IMR-90 (cell line): ENCODE data around the gene DNASE2B. TPM values are rescaled to one million over a fixed set of nuclear protein-coding genes. Genes with fewer than 3 reads are reported as not detected.

Experiments used
- ATAC-seq: fragments of 200-7000 bp; cut with Tn5 transposase; 2 replicates; pipeline ENCODE4 v1.9.1; 2020; ENCODE audit warnings: low read depth, mild to moderate bottlenecking, moderate library complexity
- BruUV-seq: library from RNA; stranded (reverse); fragments of 400-500 nt; replicated peaks from 2 replicates; lab custom pipeline; 2021; lab: Mats Ljungman, UMichigan
- CTCF ChIA-PET: fragments of 300-600 bp; formaldehyde crosslinking; extraction: SDS; loops from one replicate; lab custom pipeline; 2021; ENCODE audit warnings: antibody characterized with exemption; lab: Yijun Ruan, JAX
- POLR2A ChIA-PET: fragments of 300-600 bp; sonication (Branson Sonifier 250); formaldehyde crosslinking; loops from one replicate; lab custom pipeline; 2022; ENCODE audit warnings: antibody characterized with exemption; ENCODE audit not compliant: unreplicated experiment; lab: Charles Lee
- DNase-seq: peaks from one replicate; pipeline ENCODE4 v3.0.0; 2013
- H2AFZ ChIP-seq: replicated peaks from 2 replicates; pipeline ENCODE3; 2013; ENCODE audit warnings: low read length, mild to moderate bottlenecking; ENCODE audit not compliant: poor library complexity
- H2AK5ac ChIP-seq: 2 replicates; pipeline ENCODE4 v1.6.1; 2013; ENCODE audit warnings: low read depth, low read length, inconsistent platforms
- H2AK9ac ChIP-seq: replicated peaks from 2 replicates; pipeline ENCODE3; 2013; ENCODE audit warnings: mild to moderate bottlenecking, low read depth, low read length, moderate library complexity; ENCODE audit not compliant: poor library complexity
- H2BK120ac ChIP-seq: 2 replicates; pipeline ENCODE4 v1.6.1; 2013; ENCODE audit warnings: low read depth, low read length, inconsistent platforms
- H2BK15ac ChIP-seq: 3 replicates; pipeline ENCODE4 v1.6.1; 2013; ENCODE audit warnings: low read depth, low read length, inconsistent platforms
- H2BK20ac ChIP-seq: 2 replicates; pipeline ENCODE4 v1.6.1; 2013; ENCODE audit warnings: low read depth, mild to moderate bottlenecking, inconsistent platforms, low read length, moderate library complexity
- H2BK5ac ChIP-seq: 2 replicates; pipeline ENCODE4 v1.6.1; 2013; ENCODE audit warnings: mild to moderate bottlenecking, low read depth, low read length, inconsistent platforms; ENCODE audit not compliant: poor library complexity, severe bottlenecking
- H3K14ac ChIP-seq: replicated peaks from 2 replicates; pipeline ENCODE4 v1.6.1; 2013; ENCODE audit warnings: low read depth, low read length, inconsistent platforms
- H3K18ac ChIP-seq: 2 replicates; pipeline ENCODE4 v1.6.1; 2013; ENCODE audit warnings: low read depth, low read length, control low read depth
- H3K23ac ChIP-seq: 2 replicates; pipeline ENCODE4 v1.6.1; 2013; ENCODE audit warnings: low read depth, low read length, inconsistent platforms
- H3K27ac ChIP-seq: 2 replicates; pipeline ENCODE4 v1.5.1; 2013; ENCODE audit warnings: mild to moderate bottlenecking, control low read depth, low read length; ENCODE audit not compliant: insufficient read depth
- H3K27me3 ChIP-seq: 2 replicates; pipeline ENCODE4 v1.6.1; 2013; ENCODE audit warnings: low read length; ENCODE audit not compliant: control insufficient read depth, insufficient read depth
- H3K36me3 ChIP-seq: 2 replicates; pipeline ENCODE4 v1.6.1; 2013; ENCODE audit warnings: low read length, mixed read lengths; ENCODE audit not compliant: control insufficient read depth, insufficient read depth
- H3K4ac ChIP-seq: 2 replicates; pipeline ENCODE4 v1.6.1; 2013; ENCODE audit warnings: low read depth, low read length, inconsistent platforms
- H3K4me1 ChIP-seq: 2 replicates; pipeline ENCODE4 v1.6.1; 2013; ENCODE audit warnings: low read length, mixed read lengths; ENCODE audit not compliant: control insufficient read depth, insufficient read depth
- H3K4me2 ChIP-seq: 2 replicates; pipeline ENCODE4 v1.6.1; 2013; ENCODE audit warnings: low read depth, mild to moderate bottlenecking, control low read depth, low read length, moderate library complexity
- H3K4me3 ChIP-seq: 2 replicates; pipeline ENCODE4 v1.5.1; 2013; ENCODE audit warnings: low read depth, mild to moderate bottlenecking, control low read depth, low read length, moderate library complexity; ENCODE audit not compliant: insufficient read depth
- H3K56ac ChIP-seq: 2 replicates; pipeline ENCODE4 v1.6.1; 2013; ENCODE audit warnings: low read length, inconsistent platforms; ENCODE audit not compliant: insufficient read depth; ENCODE audit errors: extremely low read depth
- H3K79me1 ChIP-seq, 2 experiments: 2 replicates each; pipeline ENCODE4 v1.6.1; 2013; ENCODE audit warnings: low read length in 2 of 2, inconsistent platforms in 1 of 2, low read depth in 1 of 2
- H3K9ac ChIP-seq: 2 replicates; pipeline ENCODE4 v1.6.1; 2013; ENCODE audit warnings: low read depth, low read length, control low read depth
- H3K9me1 ChIP-seq: 2 replicates; pipeline ENCODE4 v1.6.1; 2013; ENCODE audit warnings: low read length, inconsistent platforms; ENCODE audit not compliant: insufficient read depth
- H3K9me3 ChIP-seq: 2 replicates; pipeline ENCODE4 v1.6.1; 2013; ENCODE audit warnings: low read length; ENCODE audit not compliant: control insufficient read depth, insufficient read depth
- H4K20me1 ChIP-seq: 2 replicates; pipeline ENCODE4 v1.6.1; 2013; ENCODE audit warnings: low read length, inconsistent platforms; ENCODE audit not compliant: insufficient read depth
- H4K5ac ChIP-seq: 2 replicates; pipeline ENCODE4 v1.6.1; 2013; ENCODE audit warnings: mild to moderate bottlenecking, low read depth, low read length, control low read depth
- H4K8ac ChIP-seq, 2 experiments: 2 replicates each; pipeline ENCODE4 v1.6.1; 2013; ENCODE audit warnings: low read depth in 2 of 2, low read length in 2 of 2, control low read depth in 1 of 2, inconsistent platforms in 1 of 2
- H4K91ac ChIP-seq: 2 replicates; pipeline ENCODE4 v1.6.1; 2013; ENCODE audit warnings: low read depth, low read length, inconsistent platforms; ENCODE audit not compliant: insufficient read depth
- BHLHE40 ChIP-seq: fragments of 150-350 bp; IDR thresholded peaks from 2 replicates; pipeline ENCODE4 v1.6.1; 2016; ENCODE audit warnings: mild to moderate bottlenecking, low read depth, low read length
- CEBPB ChIP-seq: IDR thresholded peaks from 2 replicates; pipeline ENCODE4 v1.6.1; 2012; ENCODE audit warnings: low read depth, low read length, improper control_type of control experiment
- CHD1 ChIP-seq: IDR thresholded peaks from 2 replicates; pipeline ENCODE4 v1.6.1; 2012; ENCODE audit warnings: low read depth, low read length, improper control_type of control experiment
- CTCF ChIP-seq: conservative IDR thresholded peaks from 2 replicates; pipeline ENCODE4 v1.5.1; 2012; ENCODE audit warnings: mild to moderate bottlenecking, low read depth, low read length, improper control_type of control experiment
- ELK1 ChIP-seq: fragments of 150-350 bp; IDR thresholded peaks from 2 replicates; pipeline ENCODE4 v1.6.1; 2016; ENCODE audit warnings: low read depth, mild to moderate bottlenecking, low read length, moderate library complexity, borderline replicate concordance
- FOS ChIP-seq: fragments of 150-350 bp; IDR thresholded peaks from 2 replicates; pipeline ENCODE4 v1.6.1; 2016; ENCODE audit warnings: low read depth, low read length
- MAZ ChIP-seq: IDR thresholded peaks from 2 replicates; pipeline ENCODE4 v1.6.1; 2012; ENCODE audit warnings: low read depth, mild to moderate bottlenecking, low read length, improper control_type of control experiment, moderate library complexity, borderline replicate concordance
- NFE2L2 ChIP-seq: fragments of 150-350 bp; IDR thresholded peaks from 2 replicates; pipeline ENCODE4 v1.6.1; 2016; ENCODE audit warnings: low read depth, mild to moderate bottlenecking, low read length
- POLR2A ChIP-seq: IDR thresholded peaks from 2 replicates; pipeline ENCODE4 v1.6.1; 2012; ENCODE audit warnings: mild to moderate bottlenecking, low read depth, low read length
- RAD21 ChIP-seq: IDR thresholded peaks from 2 replicates; pipeline ENCODE4 v1.6.1; 2012; ENCODE audit warnings: low read length, improper control_type of control experiment
- RFX5 ChIP-seq: IDR thresholded peaks from 2 replicates; pipeline ENCODE4 v1.8.0; 2012; ENCODE audit warnings: low read depth, mild to moderate bottlenecking, low read length, moderate library complexity
- SMC3 ChIP-seq: fragments of 150-350 bp; IDR thresholded peaks from 2 replicates; pipeline ENCODE4 v1.6.1; 2016; ENCODE audit warnings: low read depth, mild to moderate bottlenecking, antibody characterized with exemption, low read length, moderate library complexity
- USF2 ChIP-seq: fragments of 150-350 bp; IDR thresholded peaks from 2 replicates; pipeline ENCODE4 v1.6.1; 2017; ENCODE audit warnings: mild to moderate bottlenecking, antibody characterized with exemption, low read length, low read depth
- WGBS, 2 experiments: methylation state at CpG; one replicate each; pipeline versions ENCODE4 v1.1.5 to v1.1.7; 2013; ENCODE audit warnings: missing lambda C conversion rate in 2 of 2; ENCODE audit not compliant: insufficient read length in 1 of 2; ENCODE audit errors: extremely low coverage in 2 of 2; 5-methylcytosine and 5-hydroxymethylcytosine counted together
- dilution Hi-C: fragments of 300-500 bp; cut with HindIII; formaldehyde crosslinking; loops from one replicate; pipeline ENCODE4 v1.14.3; 2018; ENCODE audit warnings: low sequenced_read_pairs; ENCODE audit not compliant: unreplicated experiment
- in situ Hi-C: fragments of 300-500 bp; cut with MboI; formaldehyde crosslinking; loops from 3 replicates; pipeline ENCODE4 v1.14.3; 2019; ENCODE audit warnings: low sequenced_read_pairs, inconsistent platforms, mixed read lengths
- intact Hi-C: fragments of 100-400 bp; cut with micrococcal nuclease; formaldehyde crosslinking; loops from 2 replicates; pipeline ENCODE4 v1.10.0; 2022
- polyA plus RNA-seq, 3 experiments: library from polyadenylated mRNA; depleted of rRNA; stranded (reverse); fragments of >200 nt; gene quantifications; 2 replicates each; pipeline ENCODE4 v1.2.3, GENCODE V29; 2012; ENCODE audit warnings: low replicate concordance in 1 of 3
- total RNA-seq: library from RNA; depleted of rRNA; stranded (reverse); fragments of >200 nt; gene quantifications from 2 replicates; pipeline ENCODE4 v1.2.3, GENCODE V29; 2012

Gene DNASE2B
- total and polyA plus RNA-seq, 2 of the 4 experiments (the other 2 are of a cell fraction) = not detected

GRCh38 chr1:84379138-84379916, 19.0 kb upstream of the DNASE2B start:
- Histone ChIP-seq H3K4me2 (peak overlapping the region; percentile 39; the same call in 1 of the 2 replicates), H4K91ac (peak overlapping the region; percentile 30; the same call in 1 of the 2 replicates), H3K14ac (peak overlapping the region; percentile 24; the same call in 1 of the 2 replicates), H2BK20ac (0 out of 2 replicates have a peak overlapping the region, but pooled peaks have one; percentile 16), H3K4me1 (peaks cover 20% of the 10 kb centered on the region), H3K27ac (no peak overlapping the region), H3K23ac (0 out of 2 replicates have a peak overlapping the region, but pooled peaks have one; percentile 7), H3K4me3 (no peak overlapping the region), H3K56ac (no peak overlapping the region), H2AK5ac (no peak overlapping the region), H4K5ac (peak overlapping the region; percentile 6; the same call in 1 of the 2 replicates), H3K27me3 (no peaks in the 10 kb centered on the region), H2BK5ac (peak overlapping the region; percentile 65), H4K8ac (peak overlapping the region in 1 of 2 experiments; percentile 7; a peak in 1 of 4 replicates), H3K79me1 (no peaks in the 10 kb centered on the region), H2AK9ac (no peak overlapping the region), H4K20me1 (no peaks in the 10 kb centered on the region), H3K9me3 (no peaks in the 10 kb centered on the region), H2BK15ac (peak overlapping the region; percentile 25; the same call in 1 of the 3 replicates), H2BK120ac (peak overlapping the region; percentile 53), H3K4ac (0 out of 2 replicates have a peak overlapping the region, but pooled peaks have one; percentile 42), H2AFZ (no peak overlapping the region), H3K9me1 (peaks cover 5% of the 10 kb centered on the region), H3K36me3 (no peaks in the 10 kb centered on the region), H3K9ac (peak overlapping the region; percentile 27; the same call in 1 of the 2 replicates), H3K18ac (peak overlapping the region; percentile 42; the same call in 1 of the 2 replicates)
- ChIA-PET CTCF (interaction anchor here (0.6 to 1.4 kb wide), 2 partner anchors 11 to 36 kb away, joined by 3 read pairs; no protein-coding TSS in a partner anchor), POLR2A (no interaction called here)
- dilution Hi-C loops (no loop called here), in situ Hi-C loops (no loop called here), intact Hi-C loops (loop anchor here (5.0 kb wide), 3 partner anchors 53 to 127 kb away; partner anchors contain the start of gene SAMD13)
- no TSS peak for BruUV-seq
- DNase-seq (peak; percentile 90), ATAC-seq (peak; percentile 83)
- WGBS, 2 experiments = 50% methylated on average over 3 of the region's 4 CpGs; no CpG with 5 or more reads in 1 of the 2 experiments
- no peak for TF ChIP-seq ELK1
- TF ChIP-seq NFE2L2 = no peak
- TF ChIP-seq RAD21 = no peak
- no peak for TF ChIP-seq CHD1
- TF ChIP-seq CEBPB = peak; percentile 97
- peak; percentile 22; the same call in 1 of the 2 replicates for TF ChIP-seq MAZ
- TF ChIP-seq RFX5 = no peak
- TF ChIP-seq BHLHE40 = peak; percentile 50; the same call in 1 of the 2 replicates
- peak; percentile 77 for TF ChIP-seq FOS
- no peak for TF ChIP-seq SMC3
- no peak for TF ChIP-seq POLR2A
- no peak for TF ChIP-seq CTCF
- no peak for TF ChIP-seq USF2
